Lower lobe of right lung (tissue), 2 donors: ENCODE results near the gene GAB4. TPM values are rescaled to one million over a fixed set of nuclear protein-coding genes. Genes with fewer than 3 reads are reported as not detected.

Source experiments
- ATAC-seq, 2 donors: fragments of 200-7000 bp; cut with Tn5 transposase; one replicate each; pipeline ENCODE4 v1.9.1; 2020 to 2022; ENCODE audit warnings: mild to moderate bottlenecking in 2 of 2, moderate library complexity in 2 of 2
- DNase-seq: peaks from one replicate; pipeline ENCODE4 v3.0.0-alpha.2; 2020
- H3K27ac ChIP-seq: fragments of 200-600 bp; one replicate; pipeline ENCODE4 v1.8.0; 2022
- H3K27me3 ChIP-seq: fragments of 200-600 bp; one replicate; pipeline ENCODE4 v1.8.0; 2022; ENCODE audit warnings: low read depth
- H3K36me3 ChIP-seq: fragments of 200-600 bp; one replicate; pipeline ENCODE4 v1.8.0; 2022; ENCODE audit warnings: mild to moderate bottlenecking
- H3K4me1 ChIP-seq: fragments of 200-600 bp; one replicate; pipeline ENCODE4 v1.8.0; 2022
- H3K4me3 ChIP-seq: fragments of 200-600 bp; one replicate; pipeline ENCODE4 v1.8.0; 2022; ENCODE audit warnings: mild to moderate bottlenecking
- H3K9me3 ChIP-seq: fragments of 200-600 bp; one replicate; pipeline ENCODE4 v1.8.0; 2022
- intact Hi-C: fragments of 100-400 bp; cut with DNase I; formaldehyde crosslinking; loops from one replicate; pipeline ENCODE4 v1.11.0; 2022
- total RNA-seq: library from RNA; stranded (reverse); fragmentation: NEBNext Ultra II Directional; extraction: Animal tissue kit (Norgen Biotek cat#: 25700); gene quantifications from one replicate; pipeline ENCODE4 v1.2.1, GENCODE V29; 2021
- TF ChIP-seq, protein P1 (sequence below): fragments of 200-600 bp; IDR thresholded peaks from one replicate; pipeline ENCODE4 v1.8.0; 2022; ENCODE audit warnings: antibody characterized with exemption, mild to moderate bottlenecking
- donor health status: DM: no; HTN: yes; CAD: no; lungs with severe emphysema.

GAB4 gene
- total RNA-seq, 1 donor from 2014 or later: not detected

- H3K4me1 ChIP-seq: no peaks in the 10 kb centered on the region
- no peak for DNase-seq
- no peaks in the 10 kb centered on the region for H3K27me3 ChIP-seq
- intact Hi-C loops: no loop called here
- H3K4me3 ChIP-seq: no peak overlapping the region
- H3K9me3 ChIP-seq: no peaks in the 10 kb centered on the region
- no peaks in the 10 kb centered on the region for H3K36me3 ChIP-seq
- H3K27ac ChIP-seq: no peak overlapping the region
- TF ChIP-seq, protein P1, sequence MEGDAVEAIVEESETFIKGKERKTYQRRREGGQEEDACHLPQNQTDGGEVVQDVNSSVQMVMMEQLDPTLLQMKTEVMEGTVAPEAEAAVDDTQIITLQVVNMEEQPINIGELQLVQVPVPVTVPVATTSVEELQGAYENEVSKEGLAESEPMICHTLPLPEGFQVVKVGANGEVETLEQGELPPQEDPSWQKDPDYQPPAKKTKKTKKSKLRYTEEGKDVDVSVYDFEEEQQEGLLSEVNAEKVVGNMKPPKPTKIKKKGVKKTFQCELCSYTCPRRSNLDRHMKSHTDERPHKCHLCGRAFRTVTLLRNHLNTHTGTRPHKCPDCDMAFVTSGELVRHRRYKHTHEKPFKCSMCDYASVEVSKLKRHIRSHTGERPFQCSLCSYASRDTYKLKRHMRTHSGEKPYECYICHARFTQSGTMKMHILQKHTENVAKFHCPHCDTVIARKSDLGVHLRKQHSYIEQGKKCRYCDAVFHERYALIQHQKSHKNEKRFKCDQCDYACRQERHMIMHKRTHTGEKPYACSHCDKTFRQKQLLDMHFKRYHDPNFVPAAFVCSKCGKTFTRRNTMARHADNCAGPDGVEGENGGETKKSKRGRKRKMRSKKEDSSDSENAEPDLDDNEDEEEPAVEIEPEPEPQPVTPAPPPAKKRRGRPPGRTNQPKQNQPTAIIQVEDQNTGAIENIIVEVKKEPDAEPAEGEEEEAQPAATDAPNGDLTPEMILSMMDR: no peak
- no peak for ATAC-seq
Observed at GRCh38 chr22:16962501-16962900, 45.5 kb downstream of the GAB4 start.

GRCh38 chr22:16961477-16962186 lies 46.4 kb downstream of the GAB4 start:
- TF ChIP-seq, protein P1: no peak
- H3K36me3 ChIP-seq: no peaks in the 10 kb centered on the region
- no peaks in the 10 kb centered on the region for H3K9me3 ChIP-seq
- H3K27ac ChIP-seq: no peak overlapping the region
- H3K27me3 ChIP-seq: no peaks in the 10 kb centered on the region
- DNase-seq (no peak), ATAC-seq (no peak)
- no peak overlapping the region for H3K4me3 ChIP-seq
- intact Hi-C loops: no loop called here
- no peaks in the 10 kb centered on the region for H3K4me1 ChIP-seq

DNA sequence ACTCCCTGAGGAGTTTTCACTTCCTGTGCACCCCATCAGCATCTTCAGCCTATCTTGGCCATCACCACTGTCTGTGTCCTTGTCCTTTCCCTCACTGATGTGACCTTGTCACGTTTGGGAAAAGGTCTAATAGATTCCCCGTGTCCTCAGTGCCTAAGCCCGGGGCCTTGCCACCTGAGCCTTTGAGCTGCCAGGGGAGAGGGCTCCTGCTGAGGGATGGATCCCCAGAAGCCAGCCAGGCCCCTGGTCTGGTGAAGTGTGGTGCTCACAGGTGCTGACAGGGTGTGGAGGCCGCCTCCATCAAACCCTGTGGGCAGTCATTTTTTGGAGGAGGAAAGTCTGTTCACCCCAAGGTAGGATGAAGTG lies 47.2 kb downstream of the GAB4 start:
- H3K27me3 ChIP-seq: no peaks in the 10 kb centered on the region
- no peak overlapping the region for H3K4me3 ChIP-seq
- no peaks in the 10 kb centered on the region for H3K4me1 ChIP-seq
- intact Hi-C loops: no loop called here
- no peaks in the 10 kb centered on the region for H3K36me3 ChIP-seq
- DNase-seq (no peak), ATAC-seq (no peak)
- no peaks in the 10 kb centered on the region for H3K9me3 ChIP-seq
- TF ChIP-seq, protein P1: no peak
- no peak overlapping the region for H3K27ac ChIP-seq

DNA sequence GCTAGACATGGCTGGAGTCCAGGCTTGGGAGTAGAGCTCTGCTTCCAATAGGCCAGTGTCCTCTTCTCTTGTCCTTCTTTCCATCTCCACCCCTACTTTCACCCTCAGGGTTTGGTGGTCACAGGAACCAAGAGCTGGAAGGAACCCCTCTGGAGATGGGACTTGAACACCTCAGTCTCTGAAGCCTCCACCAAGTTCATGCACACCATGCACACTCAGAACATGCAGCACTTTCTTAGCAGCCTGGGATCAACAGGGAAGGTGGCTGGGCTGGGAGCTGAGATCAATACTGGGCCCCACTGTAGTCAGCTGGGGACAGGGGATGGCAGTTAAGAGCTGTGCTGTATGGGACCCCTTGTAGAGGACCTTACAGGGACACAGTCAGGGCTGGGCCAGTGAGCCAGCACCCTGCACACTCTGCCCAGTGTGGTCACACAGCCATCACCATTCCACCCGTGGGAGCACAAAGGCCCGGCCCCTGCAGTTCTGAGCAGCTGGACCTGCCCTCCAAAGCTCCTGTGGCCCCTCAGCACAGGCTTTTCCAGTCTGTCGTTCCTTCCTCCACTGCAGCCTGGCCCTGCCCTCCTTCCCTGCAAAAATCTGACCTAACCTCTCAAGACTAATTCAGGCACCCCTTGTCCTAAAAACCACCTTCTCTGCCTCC lies 47.7 kb downstream of the GAB4 start:
- DNase-seq: no peak
- ATAC-seq: no peak
- TF ChIP-seq, protein P1: no peak

DNA sequence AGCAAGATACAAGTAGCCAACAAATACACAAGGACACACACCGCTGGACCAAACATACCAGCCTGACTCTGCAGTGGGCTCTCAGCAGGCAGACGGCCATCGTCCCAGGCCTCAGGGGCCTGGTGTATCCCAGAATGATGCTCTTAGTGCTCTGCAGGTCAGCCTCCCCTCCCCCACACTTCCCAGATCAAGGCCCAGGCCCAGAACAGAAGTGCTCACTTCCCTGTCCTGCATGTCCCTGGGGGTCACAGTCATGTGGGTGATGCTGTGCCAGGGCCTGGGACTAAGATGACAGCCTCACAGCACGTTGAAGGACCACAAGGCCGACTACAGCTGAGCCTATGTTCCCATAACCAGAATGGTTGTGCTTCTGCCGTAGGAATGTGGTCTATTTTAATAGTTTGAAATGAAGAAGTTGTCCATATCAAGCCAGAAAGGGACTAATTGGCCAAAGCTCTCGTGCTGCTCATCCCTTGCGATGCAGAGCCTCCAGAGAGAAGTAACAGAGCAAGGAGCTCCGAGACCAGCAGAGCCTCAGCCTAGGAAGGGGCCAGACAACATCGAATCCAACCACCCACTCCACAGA lies 48.6 kb downstream of the GAB4 start:
- DNase-seq (no peak), ATAC-seq (no peak)
- TF ChIP-seq, protein P1: no peak
- Histone ChIP-seq H3K9me3 (no peaks in the 10 kb centered on the region), H3K4me1 (no peaks in the 10 kb centered on the region), H3K27ac (no peak overlapping the region), H3K27me3 (no peaks in the 10 kb centered on the region), H3K4me3 (no peak overlapping the region), H3K36me3 (no peaks in the 10 kb centered on the region)
- intact Hi-C loops: no loop called here

More for the DNA sequence above, 47.7 kb downstream of the GAB4 start:
- intact Hi-C loops: no loop called here
- Histone ChIP-seq H3K4me3 (no peak overlapping the region), H3K36me3 (no peaks in the 10 kb centered on the region), H3K9me3 (no peaks in the 10 kb centered on the region), H3K27me3 (no peaks in the 10 kb centered on the region), H3K27ac (no peak overlapping the region), H3K4me1 (no peaks in the 10 kb centered on the region)
